Body of pancreas (tissue), 4 donors: ENCODE results near the gene UBE2N. TPM values are rescaled to one million over a fixed set of nuclear protein-coding genes. Genes with fewer than 3 reads are reported as not detected.

Experiments
- ATAC-seq: fragments of 150-250 bp; one replicate; pipeline ENCODE4 v1.9.1; 2016
- DNase-seq, 4 donors: peaks; one replicate each; pipeline ENCODE4 v3.0.0-alpha.2; 2019
- H3K27ac ChIP-seq, 4 donors: fragments of 200-600 bp; sonication (generic); 1 replicate in 3 of 4; 2 replicates in 1 of 4; pipeline versions ENCODE4 v1.5.1 to v1.6.1; 2016 to 2019; ENCODE audit warnings: mild to moderate bottlenecking in 1 of 4, mixed read lengths in 1 of 4, moderate library complexity in 1 of 4
- H3K27me3 ChIP-seq, 2 donors: fragments of 200-600 bp; sonication (generic); one replicate each; pipeline ENCODE4 v1.6.0; 2016; ENCODE audit warnings: mild to moderate bottlenecking in 1 of 2
- H3K36me3 ChIP-seq, 2 donors: fragments of 200-600 bp; sonication (generic); replicated peaks in 1 of 2; 2 replicates each; pipeline ENCODE4 v1.5.1; 2016; ENCODE audit warnings: low read depth in 2 of 2; ENCODE audit not compliant: insufficient read depth in 1 of 2
- H3K4me1 ChIP-seq: fragments of 200-600 bp; sonication (generic); one replicate; pipeline ENCODE4 v1.6.0; 2016
- H3K4me3 ChIP-seq, 2 donors: fragments of 200-600 bp; sonication (generic); 1 replicate in 1 of 2; 2 replicates in 1 of 2; pipeline ENCODE4 v1.5.1; 2016 to 2019
- H3K9me3 ChIP-seq, 3 donors: fragments of 200-600 bp; sonication (generic); 1 replicate in 2 of 3; 2 replicates in 1 of 3; pipeline ENCODE4 v1.5.1; 2016
- POLR2A ChIP-seq, 3 donors: fragments of 450-650 bp; IDR thresholded peaks; one replicate each; pipeline ENCODE4 v1.6.1; 2016; ENCODE audit warnings: antibody characterized with exemption in 3 of 3, mild to moderate bottlenecking in 2 of 3
- WGBS, 2 donors: methylation state at CpG; one replicate each; pipeline ENCODE4 v1.1.5; 2017; 5-methylcytosine and 5-hydroxymethylcytosine counted together
- intact Hi-C: fragments of 100-400 bp; cut with DNase I; formaldehyde crosslinking; loops from one replicate; pipeline ENCODE4 v1.15.1; 2023
- total RNA-seq, 2 donors: library from RNA; depleted of rRNA; stranded (reverse); fragments of >200 nt; gene quantifications; one replicate each; pipeline ENCODE4 v1.1.0, GENCODE V29; 2016
- TF ChIP-seq, protein P1 (sequence below), 7 experiments: fragments of 450-650 bp in 4 of 7; fragments of 200-600 bp in 3 of 7; sonication (generic) in 3 of 7; IDR thresholded peaks; one replicate each; pipeline ENCODE4 v1.5.1; 2016 to 2019; ENCODE audit warnings: antibody characterized with exemption in 7 of 7

The UBE2N gene
- total RNA-seq, 2 donors from 2014 or later: 6.9 to 11.2 TPM

DNA sequence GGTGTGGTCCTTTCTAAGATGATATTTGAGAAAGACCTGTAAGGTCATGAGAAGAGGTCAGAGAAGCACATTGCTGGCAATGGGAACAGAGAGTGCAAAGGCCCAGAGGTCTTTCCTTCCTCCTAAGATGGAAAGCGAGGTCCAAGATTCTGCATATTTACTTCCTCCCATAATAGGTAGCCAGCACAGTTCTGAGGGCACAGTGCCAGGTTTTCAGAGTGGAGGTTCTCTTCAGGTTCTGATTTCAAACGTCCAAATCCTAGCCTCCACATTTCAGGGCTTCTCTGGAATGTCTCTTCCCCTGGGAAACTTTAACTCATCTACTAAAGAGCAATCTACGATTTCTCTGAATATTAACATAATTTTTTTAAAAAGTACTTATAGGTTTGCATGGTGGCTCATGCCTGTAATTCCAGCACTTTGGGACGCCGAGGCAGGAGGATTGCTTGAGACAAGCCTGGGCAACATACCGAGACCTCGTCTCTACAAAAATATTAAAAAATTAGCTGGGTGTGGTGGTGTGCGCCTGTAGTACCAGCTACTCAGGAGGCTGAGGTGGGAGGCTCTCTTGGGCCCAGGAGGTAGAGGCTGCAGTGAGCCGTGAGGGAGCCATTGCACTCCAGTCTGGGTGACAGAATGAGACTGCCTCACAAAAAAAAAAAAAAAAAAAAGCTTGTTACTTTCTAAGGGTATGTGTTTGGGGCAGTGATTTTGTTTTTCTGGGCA, 25.0 kb upstream of the UBE2N start:
- WGBS, 2 donors: 81 to 89% methylated on average over 9 of the region's 9 CpGs
- Histone ChIP-seq H3K4me3 (no peak overlapping the region), H3K9me3 (no peaks in the 10 kb centered on the region), H3K36me3 (peaks cover 0 to 2% of the 10 kb centered on the region in 2 donors), H3K27me3 (no peaks in the 10 kb centered on the region), H3K4me1 (peaks cover 18% of the 10 kb centered on the region), H3K27ac (peak overlapping the region in 2 of 4 donors; percentile 91 to 92)
- ATAC-seq: no peak
- TF ChIP-seq POLR2A (IDR thresholded peaks at IDR 0.05): no peak
- TF ChIP-seq, protein P1, sequence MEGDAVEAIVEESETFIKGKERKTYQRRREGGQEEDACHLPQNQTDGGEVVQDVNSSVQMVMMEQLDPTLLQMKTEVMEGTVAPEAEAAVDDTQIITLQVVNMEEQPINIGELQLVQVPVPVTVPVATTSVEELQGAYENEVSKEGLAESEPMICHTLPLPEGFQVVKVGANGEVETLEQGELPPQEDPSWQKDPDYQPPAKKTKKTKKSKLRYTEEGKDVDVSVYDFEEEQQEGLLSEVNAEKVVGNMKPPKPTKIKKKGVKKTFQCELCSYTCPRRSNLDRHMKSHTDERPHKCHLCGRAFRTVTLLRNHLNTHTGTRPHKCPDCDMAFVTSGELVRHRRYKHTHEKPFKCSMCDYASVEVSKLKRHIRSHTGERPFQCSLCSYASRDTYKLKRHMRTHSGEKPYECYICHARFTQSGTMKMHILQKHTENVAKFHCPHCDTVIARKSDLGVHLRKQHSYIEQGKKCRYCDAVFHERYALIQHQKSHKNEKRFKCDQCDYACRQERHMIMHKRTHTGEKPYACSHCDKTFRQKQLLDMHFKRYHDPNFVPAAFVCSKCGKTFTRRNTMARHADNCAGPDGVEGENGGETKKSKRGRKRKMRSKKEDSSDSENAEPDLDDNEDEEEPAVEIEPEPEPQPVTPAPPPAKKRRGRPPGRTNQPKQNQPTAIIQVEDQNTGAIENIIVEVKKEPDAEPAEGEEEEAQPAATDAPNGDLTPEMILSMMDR (IDR thresholded peaks at IDR 0.05): no peak
- peak in 3 of 4 donors; percentile 10 to 31 (median 15) for DNase-seq
- intact Hi-C loops: no loop called here

DNA sequence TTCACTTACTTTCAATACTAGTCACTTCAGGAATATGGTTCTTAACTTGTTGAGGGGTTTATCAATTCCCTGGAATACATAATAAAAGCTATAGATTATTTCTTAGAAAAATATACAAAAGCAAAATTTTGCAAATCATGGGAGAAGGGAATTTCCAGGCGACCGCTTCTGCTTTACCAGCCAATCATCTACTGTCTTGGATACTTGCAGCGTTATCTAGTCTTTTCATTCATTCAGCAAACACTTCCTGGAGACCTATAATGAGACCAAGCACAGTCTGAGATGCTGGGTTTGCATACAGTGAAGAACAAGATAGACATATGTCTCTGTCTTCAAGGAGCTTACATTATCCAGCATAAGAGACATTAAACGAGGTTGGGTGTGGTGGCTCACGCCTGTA, 24.1 kb upstream of the UBE2N start:
- H3K9me3 ChIP-seq: no peaks in the 10 kb centered on the region
- H3K36me3 ChIP-seq: no peaks in the 10 kb centered on the region
- 91 to 99% methylated on average over 5 of the region's 5 CpGs for WGBS, 2 donors
- DNase-seq (no peak), ATAC-seq (no peak)
- H3K27ac ChIP-seq: no peak overlapping the region
- TF ChIP-seq POLR2A (IDR thresholded peaks at IDR 0.05): no peak
- TF ChIP-seq, protein P1 (IDR thresholded peaks at IDR 0.05): no peak
- H3K4me1 ChIP-seq: peaks cover 18% of the 10 kb centered on the region
- intact Hi-C loops: no loop called here
- H3K27me3 ChIP-seq: no peaks in the 10 kb centered on the region
- H3K4me3 ChIP-seq: no peak overlapping the region

DNA sequence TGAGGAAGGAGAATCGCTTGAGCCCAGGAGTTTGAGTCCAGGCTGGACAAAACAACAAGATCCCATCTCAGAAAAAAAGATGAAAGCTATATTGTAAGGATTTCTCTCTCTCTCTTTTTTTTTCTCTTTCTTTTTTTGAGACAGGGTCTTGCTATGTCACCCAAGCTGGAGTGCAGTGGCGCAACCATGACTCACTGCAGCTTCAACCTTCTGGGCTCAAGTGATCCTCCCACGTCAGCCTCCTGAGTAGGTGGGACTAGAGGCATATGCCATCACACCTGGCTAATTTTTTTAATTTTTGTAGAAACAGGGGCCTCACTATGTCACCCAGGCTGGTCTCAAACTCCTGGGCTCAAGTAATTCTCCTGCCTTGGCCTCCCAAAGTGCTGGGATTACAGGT, 19.8 kb upstream of the UBE2N start:
- no peaks in the 10 kb centered on the region for H3K36me3 ChIP-seq
- H3K27me3 ChIP-seq: no peaks in the 10 kb centered on the region
- no peaks in the 10 kb centered on the region for H3K9me3 ChIP-seq
- TF ChIP-seq POLR2A (IDR thresholded peaks at IDR 0.05): no peak
- TF ChIP-seq, protein P1 (IDR thresholded peaks at IDR 0.05): no peak
- H3K4me3 ChIP-seq: no peak overlapping the region
- intact Hi-C loops: no loop called here
- H3K27ac ChIP-seq: no peak overlapping the region
- no peak for DNase-seq
- ATAC-seq: no peak
- no peaks in the 10 kb centered on the region for H3K4me1 ChIP-seq
- WGBS, 2 donors: 86 to 91% methylated on average over 3 of the region's 3 CpGs

DNA sequence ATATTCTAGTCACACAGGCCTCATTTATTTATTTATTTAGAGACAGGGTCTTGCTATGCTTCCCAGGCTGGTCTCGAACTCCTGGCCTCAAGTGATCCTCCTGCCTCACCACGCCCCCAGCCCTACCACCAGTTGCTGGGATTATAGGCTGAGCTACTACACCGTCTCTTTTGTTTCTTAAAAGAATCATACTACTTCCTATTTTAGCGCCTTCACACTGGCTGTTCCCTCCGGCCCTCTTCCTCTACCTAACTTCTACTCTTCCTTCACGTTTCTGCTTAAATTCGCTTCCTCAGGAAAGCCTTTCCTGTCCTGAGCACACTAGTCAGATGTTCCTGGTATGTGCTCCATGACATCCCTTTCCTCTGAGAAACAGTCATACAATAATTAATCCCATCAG, 19.2 kb upstream of the UBE2N start:
- Histone ChIP-seq H3K27me3 (no peaks in the 10 kb centered on the region), H3K4me1 (no peaks in the 10 kb centered on the region), H3K27ac (no peak overlapping the region), H3K9me3 (no peaks in the 10 kb centered on the region), H3K36me3 (no peaks in the 10 kb centered on the region), H3K4me3 (no peak overlapping the region)
- no peak for TF ChIP-seq POLR2A (IDR thresholded peaks at IDR 0.05)
- TF ChIP-seq, protein P1 (IDR thresholded peaks at IDR 0.05): no peak
- ATAC-seq: no peak
- WGBS, 2 donors: 60 to 83% methylated on average over 7 of the region's 7 CpGs
- DNase-seq: no peak
- intact Hi-C loops: no loop called here

DNA sequence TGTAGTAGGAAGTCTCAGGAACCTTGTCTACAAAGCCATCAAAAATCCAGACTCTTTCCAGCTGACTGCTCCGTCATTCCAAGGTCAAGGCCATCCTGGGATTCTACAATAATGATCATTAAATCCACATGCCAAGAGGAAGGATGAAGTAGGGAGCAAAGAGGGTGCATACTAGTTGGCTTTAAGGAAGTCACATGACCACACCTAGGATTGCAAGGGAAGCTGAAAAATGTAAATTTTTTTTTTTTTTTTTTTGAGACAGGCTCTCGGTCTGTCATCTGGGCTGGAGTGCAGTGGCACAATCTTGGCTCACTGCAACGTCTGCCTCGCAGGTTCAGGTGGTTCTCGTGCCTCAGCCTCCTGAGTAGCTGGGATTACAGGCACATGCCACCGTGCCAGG, 18.3 kb upstream of the UBE2N start:
- Histone ChIP-seq H3K9me3 (no peaks in the 10 kb centered on the region), H3K4me3 (no peak overlapping the region), H3K4me1 (no peaks in the 10 kb centered on the region), H3K27ac (no peak overlapping the region), H3K27me3 (no peaks in the 10 kb centered on the region), H3K36me3 (no peaks in the 10 kb centered on the region)
- DNase-seq (no peak), ATAC-seq (no peak)
- 31 to 33% methylated on average over 6 of the region's 6 CpGs for WGBS, 2 donors
- no peak for TF ChIP-seq POLR2A (IDR thresholded peaks at IDR 0.05)
- TF ChIP-seq, protein P1 (IDR thresholded peaks at IDR 0.05): no peak
- intact Hi-C loops: no loop called here
